ENCODE measurements around the gene C1QTNF5. TPM values are rescaled to one million over a fixed set of nuclear protein-coding genes. Genes with fewer than 3 reads are reported as not detected.
A peak's percentile ranks its signal among the peaks of the same experiment; 100 is the strongest.

C1QTNF5 gene
- total RNA-seq, 1 donor from 2014 or later = 127 TPM

- no peak for DNase-seq
Measured at GRCh38 chr11:119373059-119373920, 32.6 kb upstream of the C1QTNF5 start.

- DNase-seq = no peak
Measured at GRCh38 chr11:119372260-119373058, 31.8 kb upstream of the C1QTNF5 start.

- peak; percentile 53 for DNase-seq
Measured at GRCh38 chr11:119371778-119372182, 31.1 kb upstream of the C1QTNF5 start.

- no peak for DNase-seq
Measured at GRCh38 chr11:119371067-119371601, 30.5 kb upstream of the C1QTNF5 start.

GRCh38 chr11:119370486-119371046 lies 29.9 kb upstream of the C1QTNF5 start:
- DNase-seq = no peak

- DNase-seq = no peak
Measured at GRCh38 chr11:119369132-119369925, 28.6 kb upstream of the C1QTNF5 start.

GRCh38 chr11:119368121-119369034 lies 27.7 kb upstream of the C1QTNF5 start:
- no peak for DNase-seq

GRCh38 chr11:119367661-119368120 lies 27.0 kb upstream of the C1QTNF5 start:
- no peak for DNase-seq

- no peak for DNase-seq
Measured at GRCh38 chr11:119366690-119367620, 26.3 kb upstream of the C1QTNF5 start.

- DNase-seq = no peak
Measured at GRCh38 chr11:119365071-119365591, 24.4 kb upstream of the C1QTNF5 start.

GRCh38 chr11:119363851-119364590 lies 23.3 kb upstream of the C1QTNF5 start:
- DNase-seq = peak; percentile 60

- DNase-seq = no peak
Measured at GRCh38 chr11:119363081-119363850, 22.6 kb upstream of the C1QTNF5 start.

GRCh38 chr11:119362741-119363080 lies 22.0 kb upstream of the C1QTNF5 start:
- DNase-seq = no peak

- DNase-seq = no peak
Measured at GRCh38 chr11:119361941-119362725, 21.4 kb upstream of the C1QTNF5 start.

GRCh38 chr11:119361056-119361787 lies 20.5 kb upstream of the C1QTNF5 start:
- no peak for DNase-seq
